Stromal cell of bone marrow (primary cell): ENCODE data around the gene PACSIN2.

ENCODE experiments used
- DNase-seq: peaks from one replicate; pipeline ENCODE4 v3.0.0-alpha.2; 2012; ENCODE audit warnings: low read depth

PACSIN2 gene

DNA sequence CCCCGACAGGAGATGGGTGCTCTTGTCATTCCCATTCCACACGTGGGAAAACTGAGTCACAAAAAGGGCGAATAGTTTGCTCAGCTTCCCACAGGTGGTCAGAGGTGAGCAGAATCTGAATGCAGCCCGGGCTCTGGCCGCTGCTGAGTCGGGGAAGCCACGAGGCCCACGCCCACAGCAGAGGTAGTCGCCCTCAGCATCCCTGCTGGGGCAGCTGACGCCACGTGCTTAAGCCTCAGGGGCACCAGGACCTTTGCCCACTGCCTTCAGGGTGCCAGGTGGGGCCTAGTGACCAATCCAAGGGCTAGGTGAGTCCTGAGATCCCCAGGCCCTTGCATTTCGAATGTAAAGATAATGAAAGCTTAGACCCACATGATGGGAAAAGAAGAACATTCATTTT is 133.7 kb downstream of the PACSIN2 start:
- DNase-seq, result no peak

DNA sequence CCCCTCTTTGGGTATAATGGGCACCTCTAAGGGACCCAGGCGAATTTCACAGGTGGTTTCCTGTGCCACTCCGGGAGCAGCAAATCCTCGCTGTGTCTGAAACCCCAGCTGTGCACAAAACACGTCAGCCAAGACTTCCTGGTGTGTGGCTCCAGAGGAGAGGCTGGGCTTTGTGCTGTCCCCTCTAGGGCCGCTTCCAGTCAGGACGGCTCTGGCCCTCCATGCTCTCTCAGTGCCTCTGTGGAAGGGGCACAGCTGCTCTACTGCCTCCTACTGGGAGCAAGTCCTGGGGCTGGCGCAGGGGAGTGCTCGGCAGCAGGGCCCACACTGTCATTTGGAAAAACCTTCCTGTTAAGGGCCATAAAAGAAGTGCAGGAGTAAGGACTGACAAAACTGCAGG is 134.1 kb downstream of the PACSIN2 start:
- DNase-seq, result no peak

DNA sequence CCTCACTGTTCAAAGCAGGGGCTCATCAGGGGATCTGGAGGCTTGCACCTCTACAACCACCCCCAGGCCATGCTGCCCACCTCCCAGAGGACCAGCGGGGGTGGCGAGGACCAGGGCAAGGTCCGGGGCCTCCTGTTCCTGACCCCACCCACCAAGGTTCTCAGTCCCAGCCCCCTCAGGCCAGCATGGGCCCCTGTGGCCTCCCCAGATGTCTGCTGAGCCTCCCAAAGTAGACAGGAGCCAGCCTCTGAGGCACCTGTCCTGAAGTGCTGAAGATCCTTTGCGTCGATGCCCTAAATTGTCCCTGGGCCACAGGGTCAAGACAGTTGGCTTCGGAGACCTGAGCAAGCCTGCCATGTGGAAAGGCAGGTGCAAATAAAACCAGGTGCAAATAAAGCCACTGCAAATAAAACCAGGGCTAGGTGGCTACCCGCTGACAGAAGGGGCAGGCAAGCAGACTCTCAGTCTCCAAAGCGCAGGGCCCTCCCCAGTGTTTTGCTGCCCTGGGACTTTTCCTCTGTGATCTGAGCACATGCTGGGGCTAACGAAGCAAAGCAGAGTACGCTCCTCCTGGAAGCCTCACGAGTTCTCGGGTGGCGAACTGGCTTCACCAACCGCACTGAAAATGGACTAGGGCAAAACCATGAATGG is 135.5 kb downstream of the PACSIN2 start:
- DNase-seq, result no peak

DNA sequence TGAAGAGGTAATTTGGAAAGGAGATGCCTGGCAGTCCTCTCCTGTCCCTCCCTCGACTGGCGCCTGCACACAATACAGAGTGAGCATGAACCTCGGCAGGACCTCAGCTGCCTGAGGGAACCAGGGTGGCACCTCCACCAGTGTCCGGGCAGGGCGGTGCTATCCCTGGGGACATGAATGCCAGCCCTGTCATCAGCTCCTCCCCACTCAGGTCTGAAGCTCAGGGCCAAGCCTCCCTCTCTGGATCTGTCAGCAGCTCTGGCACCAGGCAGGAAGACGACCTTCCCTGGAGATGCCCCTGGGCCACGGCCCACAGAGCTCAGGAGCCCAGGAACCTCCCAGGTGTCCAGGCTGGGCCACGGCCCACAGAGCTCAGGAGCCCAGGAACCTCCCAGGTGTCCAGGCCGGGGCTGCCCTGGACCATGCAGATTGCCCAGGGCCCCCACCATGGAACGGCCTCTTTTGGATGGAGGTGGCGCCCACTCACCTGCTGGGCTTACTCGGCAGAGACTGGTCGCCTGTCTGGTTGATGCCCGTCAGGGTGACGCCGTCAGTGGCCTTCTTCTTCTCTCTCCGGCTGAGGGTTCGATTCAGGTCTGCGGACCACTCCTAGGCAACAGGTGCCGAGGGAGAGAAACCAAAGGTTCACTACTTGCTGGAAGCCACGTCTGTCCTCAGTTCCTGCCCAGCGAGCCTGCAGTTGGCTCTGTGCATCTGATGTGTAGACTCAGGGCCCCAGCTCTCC is 136.2 kb downstream of the PACSIN2 start:
- DNase-seq, result no peak

DNA sequence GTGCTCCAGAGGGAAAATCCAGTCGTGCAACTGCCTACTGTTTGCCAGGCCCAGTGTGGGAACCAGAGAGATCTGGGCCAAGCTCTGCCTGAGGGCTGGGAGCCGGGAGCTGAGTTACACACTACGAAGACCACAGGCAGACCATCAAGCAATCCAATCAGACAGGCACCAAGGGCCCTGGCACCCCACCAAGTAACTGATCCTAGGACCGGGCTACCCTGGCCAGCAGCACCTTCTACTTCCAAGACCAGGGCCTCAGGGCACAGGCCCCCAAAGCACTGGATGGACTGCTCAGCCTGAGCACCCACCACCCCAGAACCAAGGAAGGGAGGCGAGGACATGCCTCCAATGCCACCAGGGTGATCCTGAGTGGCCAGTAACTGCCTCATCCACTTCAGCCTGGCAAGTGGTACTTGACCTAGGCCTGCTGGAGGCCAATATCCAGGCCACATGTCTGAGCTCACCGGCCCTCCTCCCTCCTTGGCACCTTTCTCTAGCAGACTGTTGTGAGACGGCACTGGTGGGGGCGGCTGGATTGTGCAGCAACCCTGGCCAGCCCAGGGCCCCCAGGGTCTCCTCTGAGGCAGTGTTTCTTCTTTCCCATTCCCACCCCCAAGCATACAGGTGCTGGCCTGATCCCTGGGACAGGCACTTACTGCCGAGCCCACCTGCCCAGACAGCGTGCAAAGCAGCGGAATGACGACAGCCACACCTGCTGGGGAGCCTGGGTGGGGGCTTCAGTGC is 137.2 kb downstream of the PACSIN2 start:
- DNase-seq, result no peak

DNA sequence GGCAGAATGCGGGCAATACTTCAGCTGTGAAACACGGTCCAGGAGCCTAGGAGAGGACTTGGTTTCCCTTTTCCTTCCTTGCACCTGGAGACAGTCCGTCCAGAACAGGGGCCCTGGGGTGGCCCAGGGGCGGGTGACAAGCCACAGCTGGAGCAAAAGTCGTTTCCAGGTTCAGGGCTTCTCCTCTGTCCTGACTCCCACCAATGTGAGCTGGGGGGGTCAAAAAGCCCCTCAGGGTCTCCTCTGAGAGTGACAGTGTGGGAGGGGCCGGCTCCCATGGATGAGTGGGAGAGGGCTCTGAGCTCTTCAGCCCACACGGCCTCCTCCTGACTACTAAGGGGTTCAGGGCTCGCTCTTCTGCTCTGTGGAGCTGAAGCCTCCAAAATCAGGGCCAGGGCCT is 137.8 kb downstream of the PACSIN2 start:
- no peak for DNase-seq

DNA sequence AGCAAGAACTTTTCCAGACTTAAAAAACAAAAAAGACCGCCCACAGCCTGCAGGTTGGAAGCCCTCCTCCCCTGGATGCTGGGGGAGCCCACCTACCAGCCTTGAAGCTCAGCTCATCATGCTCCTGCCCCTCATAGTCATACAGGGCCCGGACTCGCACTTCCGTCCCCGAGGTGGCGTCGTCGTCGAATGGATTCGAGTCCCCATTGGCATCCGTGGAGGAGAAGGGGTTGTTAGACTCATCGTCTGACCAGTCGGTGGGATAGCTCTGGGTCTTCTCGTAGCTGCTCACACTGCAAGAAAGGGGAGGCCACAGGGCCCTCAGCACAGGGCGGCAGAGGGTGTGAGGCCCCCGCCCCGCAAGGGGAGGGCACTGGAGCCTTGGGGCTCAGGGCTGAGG is 138.9 kb downstream of the PACSIN2 start:
- no peak for DNase-seq

DNA sequence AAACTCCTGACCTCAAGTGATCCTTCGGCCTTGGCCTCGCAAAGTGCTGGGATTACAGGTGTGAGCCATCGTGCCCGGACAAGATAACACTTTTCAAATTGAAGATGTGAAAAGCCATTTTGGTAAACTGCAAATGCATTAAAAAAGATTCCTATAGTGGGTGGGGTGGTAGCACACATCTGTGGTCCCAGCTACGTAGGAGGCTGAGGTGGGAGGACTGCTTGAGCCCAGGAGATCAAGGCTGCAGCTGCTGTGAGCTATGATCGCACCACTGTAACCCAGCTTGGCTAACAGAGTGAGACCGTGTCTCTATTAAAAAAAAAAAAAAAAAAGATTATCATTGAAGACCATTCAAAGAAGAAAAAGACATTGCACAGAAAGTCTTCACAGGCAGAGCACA is 140.9 kb downstream of the PACSIN2 start:
- DNase-seq, result no peak

DNA sequence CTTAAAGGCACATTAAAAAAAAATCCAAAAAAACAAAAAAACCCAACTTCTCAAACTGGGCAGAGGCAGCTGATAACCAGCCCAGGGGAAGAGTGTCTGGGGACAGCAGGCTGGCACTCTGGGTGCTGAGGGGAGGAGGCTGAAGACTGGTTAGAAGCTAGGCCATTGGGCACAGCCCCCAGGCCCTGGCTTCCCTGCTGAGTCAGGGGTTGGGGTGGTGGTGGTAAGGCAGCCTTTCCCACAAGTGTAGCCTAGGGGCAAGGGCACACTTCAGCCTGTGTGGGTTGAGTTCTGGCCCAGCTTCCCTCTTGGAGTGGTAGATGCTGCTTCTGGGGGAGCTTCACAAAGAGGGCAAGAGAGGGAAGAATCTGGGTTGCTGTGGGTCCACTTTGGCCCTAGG is 141.6 kb downstream of the PACSIN2 start:
- no peak for DNase-seq

DNA sequence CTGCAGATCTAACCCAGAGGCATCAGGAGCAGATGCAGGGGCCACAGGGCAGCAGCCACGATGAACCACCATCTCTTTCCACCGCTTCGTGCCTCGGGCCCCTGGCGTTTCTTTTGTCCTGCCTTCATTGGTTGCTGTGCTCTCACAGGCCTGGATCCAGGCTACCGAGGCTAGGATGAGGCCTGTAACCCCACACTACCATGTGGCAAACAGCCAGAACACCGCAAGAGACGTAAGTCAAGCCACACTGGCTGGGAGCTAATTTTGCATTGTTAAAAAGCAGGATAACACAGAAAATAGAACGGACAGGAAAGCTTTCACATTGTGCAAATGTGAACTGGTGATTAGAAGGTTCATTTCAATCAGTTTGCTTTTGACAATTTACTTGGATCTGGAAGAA is 142.1 kb downstream of the PACSIN2 start:
- no peak for DNase-seq

DNA sequence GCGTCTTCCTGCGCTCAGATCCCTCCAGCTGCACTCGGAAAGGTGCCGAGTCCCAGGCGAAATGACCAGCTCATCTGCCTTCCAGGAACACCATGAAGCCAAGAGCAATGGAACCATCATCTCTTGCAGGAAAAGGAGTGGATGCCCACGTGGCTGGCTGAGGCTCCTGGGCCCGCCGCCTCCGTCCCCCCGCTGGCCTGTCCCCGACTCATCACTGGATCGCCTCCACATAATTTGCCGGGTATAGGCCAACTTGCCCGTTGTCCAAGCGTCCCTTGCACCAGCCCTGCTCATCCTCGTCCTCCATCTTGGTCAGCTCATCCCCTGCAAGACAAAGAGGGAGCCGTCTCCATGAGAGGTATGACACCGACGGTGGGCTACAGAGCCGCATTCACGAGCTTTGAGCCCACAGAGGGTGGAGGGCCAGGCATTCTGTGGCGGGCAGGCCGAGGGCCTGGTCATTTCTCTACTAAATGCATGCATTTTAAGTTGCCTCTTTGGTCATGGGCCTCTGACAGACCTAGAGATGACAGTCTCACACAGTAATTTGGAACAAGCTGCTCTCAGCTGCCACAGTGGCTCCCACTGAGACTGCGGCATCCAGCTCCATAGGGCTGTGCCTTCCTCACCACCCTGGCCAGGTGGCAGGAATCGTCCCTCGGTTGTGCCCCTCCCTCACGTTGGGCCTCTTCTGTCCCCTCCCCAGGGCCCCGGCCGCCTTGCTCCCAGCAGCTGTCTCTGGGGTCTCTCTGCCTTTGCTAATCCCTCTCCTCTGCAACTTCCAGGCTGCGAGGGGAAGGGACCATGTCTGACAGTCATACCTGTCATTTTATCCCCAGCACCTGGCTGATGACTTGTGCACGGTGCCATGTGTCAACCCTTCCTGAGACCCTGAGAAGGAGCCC is 143.6 kb downstream of the PACSIN2 start:
- DNase-seq, result no peak

DNA sequence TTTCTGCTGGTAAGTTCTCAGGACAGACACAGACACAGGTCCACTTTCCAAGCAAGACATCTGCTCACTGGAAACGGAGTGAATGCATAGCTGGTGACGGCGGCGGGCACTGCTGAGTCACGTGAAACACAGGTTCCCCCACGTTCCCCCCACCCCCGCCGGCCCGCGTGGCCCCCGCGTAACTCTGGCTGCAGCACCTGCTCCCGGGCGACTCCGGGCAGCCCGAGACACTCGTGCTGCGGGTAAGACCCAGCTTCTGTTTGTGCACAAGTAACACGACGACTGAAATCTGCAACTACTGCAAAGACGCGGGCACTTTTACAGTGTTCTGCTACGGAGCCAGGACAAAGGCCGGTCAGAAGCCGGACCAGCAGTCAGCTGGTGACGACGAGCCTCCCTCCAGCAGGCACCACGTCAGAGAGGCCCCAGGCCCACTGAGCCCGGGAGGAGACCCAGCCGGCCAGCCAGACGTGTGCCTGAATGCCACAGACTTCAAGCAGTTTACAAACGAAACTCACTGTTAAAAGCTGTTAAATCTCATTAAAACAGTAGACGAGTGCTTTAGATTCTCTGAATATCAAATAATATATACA is 145.0 kb downstream of the PACSIN2 start:
- no peak for DNase-seq

DNA sequence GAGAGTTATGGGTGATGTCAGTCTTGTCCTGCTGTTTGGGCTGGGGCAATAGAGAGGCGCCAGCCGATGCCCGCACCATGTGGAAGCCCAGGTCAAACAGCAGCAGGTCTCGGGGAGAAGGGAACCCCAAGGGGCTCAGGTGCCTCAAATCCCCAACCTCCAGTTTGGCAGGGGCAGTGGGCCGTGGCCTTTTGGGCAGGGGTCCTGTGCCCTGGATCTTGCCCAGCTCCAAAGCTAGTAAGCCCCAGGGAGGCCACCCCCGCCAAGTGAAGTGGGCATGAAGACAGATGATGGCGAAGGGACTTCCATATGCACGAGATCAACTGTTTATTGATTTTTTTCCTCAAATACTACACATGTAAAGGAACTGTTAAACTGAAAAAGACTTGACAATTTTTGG is 145.5 kb downstream of the PACSIN2 start:
- DNase-seq, result no peak

DNA sequence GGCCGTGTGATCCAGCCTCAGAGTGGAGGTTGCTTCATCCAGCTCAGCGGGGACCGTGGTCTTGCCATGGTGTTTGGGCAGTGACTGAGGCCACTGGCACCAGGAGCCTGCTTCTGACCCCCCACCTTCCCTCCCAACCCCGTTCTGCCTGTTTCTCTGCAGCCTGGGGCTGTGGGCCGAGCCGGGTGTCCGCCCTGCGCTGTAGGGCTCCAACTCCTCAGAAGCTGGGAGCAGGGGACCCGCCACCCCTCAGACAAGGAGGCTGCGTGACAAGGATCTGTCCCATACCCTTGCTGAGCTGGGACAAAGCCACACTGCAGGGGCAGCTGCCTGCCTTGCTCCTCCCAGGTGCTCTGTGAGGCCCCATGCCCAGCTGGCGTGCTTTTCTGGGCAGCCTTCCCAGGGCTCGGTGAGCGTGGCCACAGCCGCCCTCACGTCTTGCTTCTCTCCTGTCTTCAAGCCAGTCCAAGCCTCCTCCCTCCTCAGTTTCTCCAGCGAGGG is 146.1 kb downstream of the PACSIN2 start:
- no peak for DNase-seq

DNA sequence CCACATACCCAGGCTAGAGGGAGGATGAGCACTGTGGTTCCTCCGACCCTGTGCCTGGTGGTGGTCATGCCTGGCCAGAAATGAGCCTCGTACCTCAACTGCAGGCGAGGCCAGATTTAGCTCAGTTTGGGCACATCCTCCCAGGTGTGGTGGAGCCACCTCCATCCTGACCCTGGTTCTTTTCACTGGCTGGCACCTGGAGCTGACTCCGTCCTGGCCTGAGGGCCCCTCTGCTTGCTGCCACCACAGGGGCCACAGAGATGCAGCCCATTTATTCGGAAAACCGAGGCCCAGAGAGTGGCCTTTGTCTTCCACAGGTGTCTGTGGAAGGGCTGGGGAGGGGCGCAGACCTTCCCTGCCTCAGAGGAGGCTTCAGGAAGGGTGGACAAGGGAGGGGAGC is 148.8 kb downstream of the PACSIN2 start:
- DNase-seq, result no peak

DNA sequence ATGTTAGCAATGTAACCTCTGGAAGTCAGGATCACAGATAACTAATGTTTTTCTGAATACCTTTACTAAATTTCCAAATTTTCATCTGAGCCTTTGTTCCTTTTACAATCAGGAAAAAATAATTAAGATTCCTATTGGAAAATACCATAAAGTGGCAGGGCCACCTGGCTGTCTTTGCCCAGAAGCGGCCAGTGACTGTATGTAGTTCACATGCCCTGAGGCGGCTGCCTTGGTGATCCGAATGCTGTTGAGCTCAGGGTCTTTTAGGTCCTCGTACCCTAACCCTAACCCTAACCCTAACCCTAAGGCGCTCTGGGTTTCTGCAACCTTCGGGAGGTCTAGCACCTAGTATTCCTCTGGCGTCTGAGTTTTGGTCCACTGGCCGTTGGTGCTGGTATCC is 149.4 kb downstream of the PACSIN2 start:
- DNase-seq, result no peak

DNA sequence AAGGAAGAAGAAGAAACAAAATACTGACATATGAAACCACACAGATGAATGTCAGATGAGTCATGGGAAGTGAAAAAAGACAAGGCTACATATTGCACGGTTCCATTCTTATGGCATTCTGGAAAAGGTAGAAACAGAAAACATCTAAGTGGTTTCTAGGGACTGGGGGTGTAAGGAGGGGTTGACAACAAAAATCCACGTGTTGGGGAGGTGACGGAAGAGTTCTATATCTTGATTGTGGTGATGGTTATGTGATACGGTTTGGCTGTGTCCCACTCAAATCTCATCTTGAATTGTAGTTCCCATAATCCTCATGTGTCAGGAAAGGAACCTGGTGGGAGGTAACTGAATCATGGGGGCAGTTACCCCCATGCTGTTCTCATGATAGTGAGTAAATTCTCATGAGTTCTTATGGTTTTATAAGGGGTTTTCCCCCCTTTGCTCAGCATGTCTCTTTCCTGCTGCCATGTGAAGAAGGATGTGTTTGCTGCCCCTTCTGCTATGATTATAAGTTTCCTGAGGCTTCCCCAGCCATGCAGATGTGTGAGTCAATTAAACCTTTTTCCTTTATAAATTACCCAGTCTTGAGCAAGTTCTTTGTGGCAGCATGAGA is 151.5 kb downstream of the PACSIN2 start:
- DNase-seq, result peak; percentile 35

DNA sequence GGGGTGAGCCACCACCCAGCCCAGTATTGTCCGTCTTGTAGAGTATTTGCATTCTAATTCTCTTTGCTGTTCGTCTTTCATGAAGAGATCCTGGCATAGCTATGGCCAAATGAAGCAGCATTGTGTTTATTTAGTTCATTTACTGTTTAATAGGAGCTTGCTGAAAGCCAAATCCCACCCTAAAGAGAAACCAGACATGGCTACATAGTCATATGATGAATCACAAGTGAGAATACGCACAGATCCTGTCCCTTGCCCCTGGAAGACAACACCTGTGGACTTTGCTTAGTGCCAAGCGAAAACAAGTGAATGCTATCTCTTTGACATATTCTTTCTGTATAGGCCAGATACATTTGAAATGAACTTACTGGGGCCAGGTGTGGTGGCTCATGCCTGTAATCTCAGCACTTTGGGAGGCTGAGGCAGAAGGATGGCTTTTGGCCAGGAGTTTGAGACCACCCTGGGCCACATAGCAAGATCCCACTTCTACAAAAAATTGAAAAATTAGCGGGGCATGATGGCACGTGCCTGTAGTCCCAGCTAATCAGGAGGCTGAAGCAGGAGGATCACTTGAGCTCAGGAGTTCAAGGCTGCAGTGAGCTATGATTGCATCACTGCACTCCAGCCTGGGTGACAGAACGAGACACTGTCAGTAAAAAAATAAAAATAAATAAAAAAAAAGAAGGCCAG is 152.8 kb downstream of the PACSIN2 start:
- no peak for DNase-seq

DNA sequence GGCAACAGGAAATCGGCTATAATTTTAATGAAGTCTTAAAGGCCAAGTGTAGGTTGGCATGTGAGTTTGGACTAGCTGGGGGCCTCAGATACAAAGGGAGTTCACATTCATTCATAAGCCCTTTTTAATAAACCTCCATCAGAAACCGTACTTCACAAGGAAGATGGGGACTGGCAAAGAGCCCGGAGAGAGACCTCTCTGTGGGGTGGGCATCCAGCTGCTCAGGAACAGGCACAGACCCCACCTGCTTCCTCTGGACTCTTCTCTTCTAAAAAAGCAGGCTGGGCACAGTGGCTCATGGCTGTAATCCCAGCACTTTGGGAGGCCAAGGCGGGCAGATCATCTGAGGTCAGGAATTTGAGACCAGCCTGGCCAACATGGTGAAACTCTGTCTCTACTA is 154.0 kb downstream of the PACSIN2 start:
- no peak for DNase-seq

DNA sequence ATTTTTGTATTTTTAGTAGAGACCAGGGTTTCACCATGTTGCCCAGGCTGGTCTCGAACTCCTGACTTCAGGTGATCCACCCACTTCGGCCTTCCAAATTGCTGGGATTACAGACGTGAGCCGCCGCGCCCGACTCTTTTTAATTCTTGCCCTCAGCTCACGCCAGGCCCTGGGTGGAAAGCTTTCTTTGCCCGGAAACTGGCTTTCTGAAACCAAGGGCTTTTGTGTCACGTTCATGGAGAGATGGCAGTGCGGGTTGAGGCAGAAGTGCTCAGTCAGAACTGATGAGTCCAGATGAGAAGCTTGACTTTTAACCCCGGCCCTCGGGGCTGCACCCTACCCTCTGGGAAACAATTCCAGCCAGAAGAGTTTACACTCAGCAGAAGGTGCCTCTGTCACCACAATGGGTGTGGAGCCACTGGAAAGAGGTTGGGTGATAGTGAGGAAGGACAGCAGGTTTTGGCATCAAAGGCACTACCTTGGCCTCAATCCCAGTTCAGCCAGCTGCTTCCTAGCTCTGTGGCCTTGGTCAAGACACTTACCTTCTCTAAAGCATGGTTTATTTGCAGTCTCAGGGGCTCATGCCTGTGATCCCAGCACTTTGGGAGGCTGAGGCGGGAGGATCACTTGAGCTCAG is 157.0 kb downstream of the PACSIN2 start:
- DNase-seq, result no peak
